NCI-H146 (cell line): ENCODE measurements around the gene LRMDA.
"Not testable (repeated sequence)": the region's sequence is repeated elsewhere in the genome, so short reads cannot be mapped to it uniquely, and the experiment has no call there.

ENCODE experiments used
- DNase-seq: peaks from one replicate; lab custom pipeline; 2025; lab: John Stamatoyannopoulos, UW

Gene LRMDA

GRCh38 chr10:75746356-75746755 is 314.9 kb downstream of the LRMDA start:
- peak; percentile 8 for DNase-seq

DNA sequence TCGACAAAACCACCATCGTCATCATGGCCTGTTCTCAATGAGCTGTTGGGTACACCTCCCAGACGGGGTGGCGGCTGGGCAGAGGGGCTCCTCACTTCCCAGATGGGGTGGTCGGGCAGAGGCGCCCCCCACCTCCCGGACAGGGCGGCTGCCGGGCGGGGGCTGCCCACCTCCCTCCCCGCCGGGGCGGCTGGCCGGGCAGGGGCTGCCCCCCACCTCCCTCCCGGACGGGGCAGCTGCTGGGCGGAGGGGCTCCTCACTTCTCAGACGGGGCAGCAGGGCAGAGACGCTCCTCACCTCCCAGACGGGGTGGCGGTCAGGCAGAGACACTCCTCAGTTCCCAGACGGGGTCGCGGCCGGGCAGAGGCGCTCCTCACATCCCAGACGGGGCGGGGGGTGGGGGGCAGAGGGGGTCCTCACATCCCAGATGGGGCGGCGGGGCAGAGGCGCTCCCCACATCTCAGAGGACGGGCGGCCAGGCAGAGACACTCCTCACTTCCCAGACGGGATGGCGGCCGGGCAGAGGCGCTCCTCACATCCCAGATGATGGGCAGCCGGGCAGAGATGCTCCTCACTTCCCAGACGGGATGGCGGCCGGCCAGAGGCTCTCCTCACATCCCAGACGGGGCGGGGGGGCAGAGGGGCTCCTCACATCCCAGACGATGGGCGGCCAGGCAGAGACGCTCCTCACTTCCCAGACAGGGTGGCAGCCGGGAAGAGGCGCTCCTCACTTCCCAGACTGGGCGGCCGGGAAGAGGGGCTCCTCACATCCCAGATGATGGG is 318.9 kb downstream of the LRMDA start:
- not testable (repeated sequence) for DNase-seq

DNA sequence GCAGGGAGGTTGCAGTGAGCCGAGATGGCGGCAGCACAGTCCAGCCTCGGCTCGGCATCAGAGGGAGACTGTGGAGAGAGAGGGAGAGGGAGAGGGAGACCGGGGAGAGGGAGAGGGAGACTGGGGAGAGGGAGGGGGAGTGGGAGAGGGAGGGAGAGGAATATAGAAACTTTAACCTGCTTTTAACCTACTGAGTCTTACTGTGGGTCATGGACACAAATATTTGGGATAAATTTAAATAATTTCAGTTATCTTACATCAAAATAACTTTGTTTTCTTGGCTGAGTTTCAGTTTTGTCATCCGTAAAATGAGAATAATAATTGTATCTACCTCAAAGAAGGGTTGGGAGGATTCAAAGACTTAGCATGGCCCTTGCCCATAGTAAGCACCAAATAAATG is 319.8 kb downstream of the LRMDA start:
- no peak for DNase-seq

- no peak for DNase-seq
Measured at GRCh38 chr10:75753621-75754020, 322.2 kb downstream of the LRMDA start.

- no peak for DNase-seq
Measured at GRCh38 chr10:75754096-75754831, 322.8 kb downstream of the LRMDA start.

DNA sequence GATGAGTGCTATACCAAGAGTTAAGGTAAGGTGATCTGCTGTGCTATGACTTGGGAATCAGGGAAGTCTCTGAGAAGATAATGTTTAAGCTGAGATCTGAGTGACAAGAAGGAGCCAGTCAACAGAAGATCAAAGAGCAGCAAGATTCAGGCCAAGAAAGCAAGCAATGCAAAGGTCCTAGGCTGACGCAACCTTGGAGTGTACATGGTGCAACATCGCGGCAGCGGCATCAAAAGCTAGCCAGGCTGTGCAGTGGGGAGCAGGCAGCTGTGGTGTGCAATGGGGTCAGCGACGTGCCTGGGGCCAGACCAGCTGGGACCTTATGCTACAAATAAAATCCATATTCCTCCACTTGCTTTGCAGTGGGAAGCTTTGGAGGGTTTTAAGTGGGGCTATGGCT is 324.1 kb downstream of the LRMDA start:
- no peak for DNase-seq

- no peak for DNase-seq
Measured at GRCh38 chr10:75761289-75761688, 329.9 kb downstream of the LRMDA start.

- DNase-seq, result no peak
Measured at GRCh38 chr10:75762431-75762802, 331.0 kb downstream of the LRMDA start.

DNA sequence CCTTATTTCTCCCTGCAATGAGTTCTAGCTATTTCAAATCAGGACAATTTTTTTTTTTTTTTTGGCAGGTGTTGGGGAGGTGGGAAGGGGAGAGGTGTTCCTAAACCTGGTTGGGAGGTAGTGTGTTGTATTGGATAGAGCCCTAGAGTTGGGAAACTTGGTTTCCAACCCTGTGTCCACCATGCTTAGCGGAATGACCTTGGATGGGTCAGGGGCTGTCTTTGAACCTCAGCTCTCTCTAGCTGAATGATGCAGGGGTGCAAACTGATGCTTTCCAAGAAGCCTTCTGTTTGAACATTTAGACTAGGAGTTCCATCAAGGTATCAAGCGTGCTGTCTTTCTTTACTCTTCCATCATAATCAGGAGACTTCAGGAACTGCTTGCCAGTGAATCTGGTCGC is 332.2 kb downstream of the LRMDA start:
- DNase-seq, result no peak

DNA sequence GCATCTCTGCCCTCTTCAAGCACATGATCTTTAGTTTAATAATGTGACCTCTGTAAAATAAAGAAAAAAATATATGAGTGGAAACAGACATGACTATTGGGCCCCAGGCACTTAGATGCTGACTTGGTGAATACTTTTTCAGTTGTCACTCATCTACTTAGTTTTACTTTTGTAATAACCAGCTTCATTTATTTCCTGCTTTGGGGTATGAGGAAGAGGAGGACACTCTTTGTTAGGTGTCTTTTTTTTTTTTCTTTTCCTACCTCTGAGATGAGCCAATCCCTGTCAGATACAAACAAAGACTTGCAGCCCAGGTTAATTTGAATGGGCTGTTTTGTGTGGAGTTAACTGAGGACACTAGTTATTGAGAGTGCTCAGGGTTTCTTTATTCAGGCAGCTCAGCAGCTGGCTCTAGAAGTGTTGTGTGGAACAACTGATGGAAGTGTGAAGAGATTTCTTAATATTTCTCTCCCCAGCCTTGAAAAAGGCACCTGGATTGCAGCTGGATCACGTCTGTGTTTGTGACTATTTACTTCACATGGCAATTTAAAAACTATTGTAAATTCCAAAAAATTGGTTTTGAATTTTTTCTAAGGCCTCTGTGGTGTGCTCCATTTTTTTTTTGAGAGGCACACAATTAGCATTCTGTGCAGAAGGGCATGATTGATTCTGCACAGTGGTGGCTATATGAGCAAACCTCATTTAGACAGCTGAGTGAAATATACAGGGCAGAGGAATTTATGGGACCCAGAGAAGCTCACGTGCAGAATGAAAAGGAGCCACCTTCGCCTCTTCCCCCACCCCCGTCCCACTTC is 333.8 kb downstream of the LRMDA start:
- DNase-seq, result peak; percentile 46

DNA sequence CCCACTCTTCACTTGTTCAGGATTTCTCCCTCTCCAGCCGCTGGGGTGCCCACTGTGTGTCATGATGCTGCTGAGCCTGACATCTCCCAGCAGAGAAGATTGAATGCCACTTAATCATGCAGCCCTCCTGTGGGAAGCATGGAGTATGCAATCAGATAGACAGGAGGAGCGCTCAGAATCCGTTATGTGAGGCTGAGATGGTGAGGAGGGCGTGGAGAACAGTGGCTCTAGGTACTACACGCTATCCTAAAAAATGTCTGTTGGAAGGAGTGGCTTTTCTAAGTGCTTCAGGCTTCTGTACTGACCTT is 334.3 kb downstream of the LRMDA start:
- peak; percentile 17 for DNase-seq

DNA sequence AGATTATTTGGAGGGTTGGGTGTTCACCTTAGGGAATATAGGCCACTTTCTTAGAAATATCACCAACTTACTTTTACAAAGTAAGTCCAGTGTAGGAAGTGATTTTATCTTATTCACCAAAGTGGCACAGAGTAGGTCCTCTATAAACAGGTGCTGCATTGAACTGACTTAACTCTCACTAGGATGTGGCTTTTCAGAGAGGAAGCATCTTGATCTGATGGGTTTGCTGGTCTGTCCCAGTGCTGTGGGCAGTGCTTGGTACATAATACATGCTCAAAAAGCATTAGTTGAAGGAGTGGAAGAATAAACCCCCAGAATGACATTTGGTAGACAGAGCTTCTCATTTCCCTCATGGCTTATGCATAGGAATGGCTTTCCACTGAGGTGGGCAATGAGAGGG is 334.7 kb downstream of the LRMDA start:
- no peak for DNase-seq

- not testable (repeated sequence) for DNase-seq
Measured at GRCh38 chr10:75766752-75767151, 335.3 kb downstream of the LRMDA start.

GRCh38 chr10:75770626-75771081 is 339.2 kb downstream of the LRMDA start:
- DNase-seq, result no peak

DNA sequence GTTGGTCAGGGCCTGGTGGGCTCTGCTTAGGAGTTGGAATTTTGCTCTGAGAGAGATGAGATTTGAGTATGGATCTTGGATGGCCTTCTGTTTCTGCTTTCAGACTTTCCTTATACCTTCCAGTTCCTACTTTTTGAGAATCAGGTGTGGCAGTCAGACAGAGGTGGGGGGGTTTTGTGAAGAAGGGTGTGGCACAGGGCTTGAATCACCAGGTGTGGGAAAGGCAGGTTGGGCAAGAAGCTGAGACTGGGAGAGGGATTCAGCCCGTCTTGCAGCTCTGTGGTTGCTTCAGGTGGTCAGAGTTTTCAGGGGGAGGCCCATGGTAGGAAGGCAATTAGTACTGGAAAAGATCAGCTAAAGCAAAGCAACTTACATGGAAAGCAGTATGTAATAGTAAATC is 340.2 kb downstream of the LRMDA start:
- no peak for DNase-seq

DNA sequence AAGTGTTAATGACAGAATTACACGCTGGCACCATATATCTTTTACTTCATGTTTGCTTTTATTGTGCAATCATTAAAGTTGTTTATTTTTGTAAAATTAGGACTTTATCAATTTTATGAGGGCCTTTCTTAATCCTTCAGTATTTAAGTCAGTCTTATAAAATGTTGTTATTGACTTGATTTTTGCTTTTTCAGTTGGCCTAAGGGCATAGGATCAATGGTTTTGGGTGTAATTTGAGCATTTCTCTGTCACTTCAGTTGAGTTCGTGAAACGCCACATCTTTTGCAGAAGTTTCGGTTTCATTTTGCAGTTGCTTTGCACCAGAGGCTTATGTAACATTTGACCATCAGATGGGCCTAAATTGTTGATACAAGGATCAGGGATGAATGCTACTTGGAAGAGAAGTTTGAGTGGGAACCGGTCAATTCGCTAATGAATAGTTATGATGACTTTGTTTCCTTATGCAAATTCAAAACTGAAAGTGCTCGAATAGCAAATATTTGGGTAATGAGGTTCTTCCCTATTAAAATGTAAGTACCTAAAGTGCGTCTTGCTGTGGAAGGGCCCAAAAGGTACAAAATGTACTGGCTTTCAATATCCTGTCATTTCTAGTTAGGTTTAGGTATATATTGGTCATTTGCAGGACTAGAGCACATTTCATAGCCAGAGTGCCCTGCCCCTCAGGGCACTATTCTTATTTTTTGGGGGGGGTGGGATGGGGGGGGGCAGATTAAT is 340.9 kb downstream of the LRMDA start:
- no peak for DNase-seq

DNA sequence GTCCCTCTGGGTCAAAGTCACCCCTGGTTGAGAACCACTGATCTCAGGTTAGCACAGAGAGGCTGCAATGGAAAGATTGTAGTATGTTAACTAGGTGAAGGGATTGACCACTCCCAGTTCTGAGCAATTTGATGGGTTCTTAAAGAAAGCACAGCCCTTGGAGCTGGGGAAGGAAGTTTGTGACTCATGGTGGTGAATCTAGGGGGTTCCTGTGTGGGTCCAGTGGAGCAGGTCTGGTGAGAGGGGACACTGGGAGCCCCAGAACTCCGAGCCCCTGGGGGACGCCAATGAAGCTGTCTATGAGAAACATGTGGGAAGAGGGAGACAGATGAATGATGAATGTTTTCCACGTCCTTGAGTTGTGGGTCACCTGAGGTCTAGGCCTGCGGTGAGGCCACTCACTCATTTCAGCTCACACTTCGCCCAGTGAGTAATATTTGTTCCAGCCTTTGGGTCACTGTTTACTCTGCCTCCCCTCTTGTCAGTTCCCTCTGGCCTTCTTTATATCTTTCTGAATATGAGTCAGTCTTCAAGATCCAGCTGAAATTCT is 341.9 kb downstream of the LRMDA start:
- DNase-seq, result no peak

- no peak for DNase-seq
Measured at GRCh38 chr10:75773813-75774782, 342.7 kb downstream of the LRMDA start.

- DNase-seq, result no peak
Measured at GRCh38 chr10:75774783-75775490, 343.5 kb downstream of the LRMDA start.
